ENCODE measurements around the gene GBA2.

GBA2 gene

DNA sequence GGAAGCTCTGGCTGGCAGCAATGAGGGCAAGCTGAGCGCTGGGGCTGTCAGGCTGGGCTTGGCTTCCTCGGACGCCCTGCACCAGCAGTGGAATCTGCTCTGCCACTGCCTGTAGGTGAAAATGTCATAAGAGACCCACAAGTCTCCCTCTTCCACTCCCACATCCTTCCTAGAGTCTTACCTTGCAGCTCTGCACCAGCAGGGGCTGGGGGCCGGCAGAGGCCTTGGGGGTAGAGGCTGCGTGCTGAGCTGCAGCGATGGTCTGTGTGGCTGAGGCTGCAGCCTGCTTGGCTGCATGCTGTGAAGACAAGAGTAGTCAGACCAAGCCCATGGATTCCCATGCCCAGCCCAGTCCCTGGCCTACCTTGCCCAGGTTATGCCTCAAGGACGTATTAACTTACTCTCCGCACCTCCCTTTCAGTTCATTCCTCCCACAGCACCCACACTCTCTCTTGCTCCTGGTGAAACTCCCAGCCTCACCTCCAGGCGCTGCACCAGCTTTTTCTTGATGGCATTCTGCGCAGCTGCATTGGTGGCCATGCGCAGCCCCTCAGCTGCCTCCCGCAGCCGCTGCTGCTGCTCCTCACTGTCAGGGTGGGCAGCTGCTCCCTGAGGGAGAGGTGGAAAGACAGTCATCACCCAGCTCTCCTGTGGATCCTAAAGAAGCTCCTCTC lies 34.3 kb downstream of the GBA2 start:
- no peak for DNase-seq (ENCODE audit: low read depth)

DNA sequence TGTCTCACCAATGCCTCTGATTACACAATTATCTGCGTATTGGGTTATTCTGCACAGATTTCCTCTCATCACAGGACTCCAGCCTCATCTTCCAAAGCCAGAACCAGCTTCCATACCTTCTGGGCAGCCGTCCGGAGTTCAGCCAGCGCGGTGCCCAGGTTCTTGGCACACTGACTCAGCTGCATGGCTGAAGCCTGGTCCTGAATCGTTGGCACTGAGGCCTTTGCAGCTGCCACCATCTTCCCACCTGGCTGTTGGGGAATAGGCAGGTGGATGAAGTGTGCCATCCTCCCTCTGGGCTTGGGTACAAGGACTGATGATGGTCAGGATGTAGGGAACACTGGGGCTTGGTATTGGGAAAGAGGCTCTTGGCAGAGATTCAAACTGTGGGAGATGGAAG lies 34.9 kb downstream of the GBA2 start:
- no peak for DNase-seq (ENCODE audit: low read depth)

DNA sequence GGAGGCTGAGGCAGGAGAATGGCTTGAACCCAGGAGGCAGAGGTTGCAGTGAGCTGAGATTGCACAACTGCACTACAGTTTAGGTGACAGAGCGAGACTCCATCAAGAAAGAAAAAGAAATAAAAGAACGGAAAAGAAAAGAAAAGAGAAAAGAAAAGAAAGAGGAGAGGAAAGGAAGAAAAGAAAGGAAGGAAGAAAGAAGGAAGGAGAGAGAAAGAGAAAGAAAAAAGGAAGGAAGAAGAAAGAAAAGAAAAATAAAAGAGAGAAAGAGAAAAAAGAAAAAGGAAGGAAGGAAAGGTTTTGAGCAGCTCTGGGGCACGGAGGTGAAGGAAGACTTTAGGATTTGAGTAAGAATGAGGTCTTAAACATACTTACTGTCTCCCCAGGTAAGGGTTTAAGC lies 35.5 kb downstream of the GBA2 start:
- DNase-seq (ENCODE audit: low read depth): no peak

DNA sequence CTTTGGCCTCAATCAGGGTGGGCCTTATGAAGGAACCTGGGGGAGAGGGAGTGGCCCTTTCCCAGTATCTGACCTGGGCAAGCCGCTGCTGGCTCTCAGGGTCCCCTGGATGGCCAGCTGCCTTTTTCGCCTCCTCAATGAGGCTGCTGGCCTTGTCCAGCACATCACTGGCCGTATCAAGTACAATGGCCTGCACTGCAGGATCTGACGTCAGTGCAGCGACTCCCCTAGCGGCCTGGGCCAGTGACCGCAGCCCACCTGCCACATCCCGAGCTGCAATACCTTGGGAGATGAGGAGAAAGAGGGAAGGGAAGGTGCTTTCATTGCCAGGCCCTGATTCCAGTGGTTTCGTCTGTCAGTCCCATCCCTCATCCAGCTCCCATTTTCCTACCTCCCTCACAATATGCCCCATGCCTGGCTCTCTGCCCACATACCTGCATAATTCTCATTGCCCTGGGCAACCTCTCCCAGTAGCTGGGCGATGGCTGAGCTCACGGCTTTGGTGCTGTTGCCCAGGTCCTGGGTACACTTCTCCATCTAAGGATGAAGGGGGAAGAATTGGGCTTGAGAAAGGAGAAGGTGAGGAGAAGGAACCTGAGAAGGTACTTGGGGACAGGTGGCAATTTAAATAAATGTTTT lies 36.1 kb downstream of the GBA2 start:
- no peak for DNase-seq (ENCODE audit: low read depth)

DNA sequence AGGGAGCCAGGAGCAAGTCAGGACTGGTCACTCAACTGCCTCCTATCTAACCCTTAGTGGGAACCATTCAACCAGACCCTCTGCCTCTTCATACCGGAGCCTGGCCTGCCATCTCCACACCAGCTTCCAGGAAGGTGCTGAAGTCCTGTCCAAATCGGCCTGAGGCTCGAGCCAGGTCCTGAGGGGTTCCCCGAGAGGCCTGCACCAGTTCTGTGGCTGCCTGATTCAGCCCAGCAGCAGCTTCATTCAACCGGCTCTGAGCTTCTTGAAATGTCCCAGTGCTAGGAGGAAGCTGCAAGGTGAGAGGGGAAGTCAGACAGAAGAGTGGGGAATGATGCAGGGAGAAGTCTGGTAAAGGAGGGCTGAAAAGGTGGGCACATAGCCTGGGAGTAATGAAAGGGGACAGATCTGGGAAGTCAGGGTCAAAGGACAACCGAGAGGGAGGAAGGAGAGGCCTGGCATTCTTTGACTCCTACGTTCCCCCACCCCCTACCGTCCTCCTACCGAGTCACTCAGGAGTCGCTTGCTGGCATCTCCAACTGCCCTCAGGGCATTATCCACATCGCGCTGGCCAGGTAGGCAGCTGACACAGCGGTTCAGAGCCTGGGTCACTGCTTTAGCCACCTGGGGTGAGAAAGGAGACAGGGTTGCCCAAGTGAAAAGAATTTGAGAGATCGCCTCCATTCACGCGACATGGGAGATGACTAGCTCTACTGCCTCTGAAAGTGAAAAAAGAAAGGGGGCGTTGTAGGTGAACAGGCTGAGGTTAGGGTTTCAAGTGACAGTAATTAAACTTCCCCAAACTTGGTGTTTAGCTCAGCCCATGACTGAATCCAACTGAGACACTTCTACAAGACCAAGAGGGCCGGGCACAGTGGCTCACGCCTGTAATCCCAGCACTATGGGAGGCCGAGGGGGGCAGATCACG lies 37.3 kb downstream of the GBA2 start:
- no peak for DNase-seq (ENCODE audit: low read depth)

DNA sequence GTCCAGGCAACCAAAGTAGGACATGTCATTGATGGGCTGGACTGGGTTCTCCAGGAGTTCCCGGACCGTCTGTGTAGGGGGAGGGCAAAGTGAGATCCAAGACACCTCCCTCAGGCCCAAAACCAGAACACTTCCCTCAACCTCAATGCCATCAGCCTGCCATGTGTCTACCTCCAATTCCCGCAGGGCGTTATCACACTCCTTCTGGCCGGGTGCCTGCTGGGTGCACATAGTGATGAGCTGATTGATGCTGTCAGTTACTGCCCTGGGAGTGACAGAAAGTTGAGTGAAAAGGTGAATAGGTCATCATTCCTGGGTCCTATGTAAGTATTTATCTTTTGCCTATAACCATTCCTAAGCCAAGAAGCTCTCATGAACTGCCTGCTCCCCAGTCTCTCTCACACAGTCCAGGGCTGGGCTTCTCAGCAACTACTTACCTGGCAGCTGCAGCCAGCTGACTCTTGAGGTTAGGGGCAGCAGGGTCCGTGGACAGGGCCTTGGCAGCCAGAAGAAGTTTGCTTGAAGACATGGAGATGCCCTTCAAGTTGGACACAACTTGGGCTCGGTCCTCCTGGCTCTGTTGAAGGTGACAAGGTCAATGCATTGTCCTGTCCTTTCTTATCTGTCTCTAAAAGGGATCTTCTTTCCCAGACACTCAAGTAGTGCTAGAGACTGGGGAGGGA lies 38.1 kb downstream of the GBA2 start:
- DNase-seq (ENCODE audit: low read depth): no peak

DNA sequence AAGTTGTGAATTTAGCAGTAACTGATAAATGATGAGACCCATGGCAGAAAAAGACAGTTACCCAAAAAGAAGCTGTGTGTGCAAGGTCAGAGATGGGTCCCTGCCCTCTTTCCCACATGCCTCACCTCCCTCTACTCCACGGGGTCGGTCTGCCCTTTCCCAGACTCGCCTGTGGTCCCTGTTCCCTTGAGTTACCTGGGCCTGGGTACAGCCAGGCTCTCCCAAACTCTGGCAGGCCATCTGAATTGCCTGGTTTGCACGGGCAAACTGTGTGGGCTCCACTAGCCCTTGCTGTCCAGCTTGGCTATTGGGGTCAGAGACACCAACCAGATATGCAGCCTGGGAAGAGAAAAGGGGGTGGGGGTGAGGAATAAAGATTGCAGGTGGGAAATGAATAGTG lies 40.9 kb downstream of the GBA2 start:
- no peak for DNase-seq (ENCODE audit: low read depth)

DNA sequence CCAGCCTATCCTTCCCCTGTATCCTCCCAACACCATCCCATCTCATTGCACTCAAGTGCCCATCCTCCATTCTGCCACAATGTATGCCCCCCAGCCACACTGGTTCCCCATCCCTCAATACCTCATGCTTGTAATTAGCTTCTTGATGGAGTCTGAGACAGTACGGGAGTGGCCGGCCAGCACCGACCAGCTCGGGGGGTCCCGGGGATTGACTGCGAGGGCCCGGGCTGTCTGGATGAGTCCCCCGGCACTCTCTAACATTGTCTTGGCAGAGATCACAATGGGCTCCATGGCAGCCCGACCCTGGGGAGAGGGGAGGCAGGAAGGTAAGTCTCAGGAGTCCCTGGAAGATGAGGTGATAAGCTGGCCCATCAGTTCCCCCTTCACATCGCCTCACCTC lies 42.1 kb downstream of the GBA2 start:
- no peak for DNase-seq (ENCODE audit: low read depth)

DNA sequence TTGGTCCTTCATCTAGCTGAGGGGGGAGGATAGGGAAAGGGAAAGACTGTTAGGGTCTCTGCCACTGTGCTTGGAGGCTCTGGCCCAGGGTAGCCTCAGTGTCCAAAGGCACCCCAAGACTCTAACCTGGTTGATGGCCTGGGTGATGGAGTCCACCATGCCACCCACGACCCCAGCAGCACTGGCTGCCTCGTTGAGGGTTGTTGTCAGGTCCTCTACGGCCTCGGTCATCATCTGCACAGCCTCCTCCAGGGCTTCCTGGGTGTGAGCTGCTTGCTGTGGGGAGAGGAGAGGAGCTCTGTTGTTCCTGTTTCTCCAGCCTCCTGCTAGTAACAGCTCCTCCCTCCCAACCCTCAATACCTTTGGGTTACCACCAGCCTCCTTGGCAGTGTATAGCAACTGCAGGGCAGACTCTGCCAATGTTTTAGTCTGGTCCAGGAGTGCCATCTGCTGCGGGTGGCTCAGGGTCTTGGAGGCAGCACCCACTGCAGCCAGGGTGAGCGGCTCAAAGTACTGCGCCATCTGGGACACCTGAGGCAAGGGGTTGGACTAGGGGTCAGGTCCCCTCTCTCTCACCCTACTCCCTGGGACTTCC lies 43.1 kb downstream of the GBA2 start:
- no peak for DNase-seq (ENCODE audit: low read depth)

DNA sequence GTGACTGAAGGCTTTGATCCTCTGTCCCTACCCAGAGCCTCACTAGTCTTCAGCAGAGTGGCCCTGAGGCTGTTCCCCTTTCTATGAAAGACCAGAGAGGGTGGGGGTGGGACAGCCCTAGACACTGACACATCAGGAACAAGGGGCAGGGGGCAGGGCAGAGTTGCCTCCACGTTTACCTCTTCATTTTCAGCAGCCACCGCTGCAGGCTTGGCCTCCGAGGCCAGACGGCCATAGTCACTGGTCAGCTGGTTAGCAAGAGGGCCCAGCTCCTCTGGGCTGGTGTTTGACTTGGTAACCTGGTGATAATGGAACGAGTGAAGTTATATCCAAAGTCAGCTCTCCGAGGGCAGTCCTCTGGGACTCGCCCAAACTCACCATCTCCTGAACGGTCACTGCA lies 43.7 kb downstream of the GBA2 start:
- DNase-seq (ENCODE audit: low read depth): no peak

DNA sequence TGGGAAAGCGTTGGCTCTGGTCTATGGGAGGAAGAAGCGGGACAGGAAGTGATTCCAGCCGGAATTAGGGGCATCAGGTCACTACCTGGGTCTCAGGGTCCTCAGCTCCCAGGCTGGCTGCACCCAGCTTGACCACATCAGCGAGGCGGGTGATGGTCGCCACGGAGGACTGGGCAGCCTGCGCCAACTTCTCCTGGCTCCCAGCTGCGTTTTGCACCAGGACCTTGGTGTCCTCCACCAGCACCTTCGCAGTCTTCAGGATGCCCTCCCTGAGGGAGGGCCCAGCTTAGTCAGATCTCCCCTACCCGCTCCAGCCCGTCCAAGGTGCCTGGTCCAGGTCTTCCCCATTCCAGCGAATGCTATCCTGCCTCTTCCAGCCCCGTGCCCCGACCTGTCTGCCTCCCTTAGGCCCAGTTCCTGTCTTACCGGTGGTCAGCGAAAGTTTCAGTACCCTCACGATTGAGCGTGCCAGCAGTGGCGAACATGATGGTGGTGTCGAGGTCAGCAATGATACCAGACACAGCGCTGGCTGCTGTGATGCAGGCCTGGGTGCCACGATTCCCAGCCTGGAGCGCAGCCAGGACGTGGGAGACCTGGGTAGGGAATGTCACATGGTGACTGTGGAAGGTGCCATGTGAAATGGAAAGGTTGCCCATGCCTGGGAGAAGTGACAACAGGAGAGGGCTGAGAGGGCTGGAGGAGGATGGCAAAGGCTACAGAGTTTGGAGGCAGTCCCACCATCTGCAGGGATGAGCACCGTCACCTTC lies 44.9 kb downstream of the GBA2 start:
- no peak for DNase-seq (ENCODE audit: low read depth)

DNA sequence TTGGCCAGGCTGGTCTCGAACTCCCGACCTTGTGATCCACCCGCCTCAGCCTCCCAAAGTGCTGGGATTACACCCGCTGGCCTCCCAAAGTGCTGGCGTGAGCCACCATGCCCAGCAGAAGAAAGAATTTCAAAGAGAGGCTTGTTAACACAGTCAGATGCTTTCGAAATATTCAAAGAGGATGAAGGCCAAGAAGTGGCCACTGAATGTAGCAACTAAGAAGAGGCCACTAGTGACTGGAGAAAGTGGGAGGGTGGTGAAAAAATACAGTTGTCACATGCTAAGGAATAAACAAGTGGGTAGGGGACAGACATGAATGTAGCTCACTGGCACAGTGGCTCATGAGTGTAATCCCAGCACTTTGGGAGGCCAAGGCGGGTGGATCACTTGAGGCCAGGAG lies 46.3 kb downstream of the GBA2 start:
- DNase-seq (ENCODE audit: low read depth): no peak

DNA sequence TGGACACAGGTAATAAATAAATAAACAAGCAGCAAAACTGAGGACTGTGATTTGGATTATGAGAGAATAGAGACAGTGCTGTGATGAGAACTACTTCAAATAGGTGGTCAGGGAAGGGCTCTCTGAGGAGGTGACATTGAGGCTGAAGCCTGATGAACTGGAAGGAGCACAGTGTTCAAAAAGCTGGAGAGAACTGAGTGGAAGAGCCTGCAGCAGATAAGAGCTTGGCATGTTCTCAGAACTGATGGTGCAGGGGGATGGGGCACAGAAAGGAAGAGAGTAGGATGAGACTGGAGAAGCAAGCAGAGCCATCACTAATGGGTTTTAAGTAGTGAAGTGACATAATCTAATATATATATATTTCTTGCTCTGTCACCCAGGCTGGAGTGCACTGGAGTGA lies 48.1 kb downstream of the GBA2 start:
- no peak for DNase-seq (ENCODE audit: low read depth)

DNA sequence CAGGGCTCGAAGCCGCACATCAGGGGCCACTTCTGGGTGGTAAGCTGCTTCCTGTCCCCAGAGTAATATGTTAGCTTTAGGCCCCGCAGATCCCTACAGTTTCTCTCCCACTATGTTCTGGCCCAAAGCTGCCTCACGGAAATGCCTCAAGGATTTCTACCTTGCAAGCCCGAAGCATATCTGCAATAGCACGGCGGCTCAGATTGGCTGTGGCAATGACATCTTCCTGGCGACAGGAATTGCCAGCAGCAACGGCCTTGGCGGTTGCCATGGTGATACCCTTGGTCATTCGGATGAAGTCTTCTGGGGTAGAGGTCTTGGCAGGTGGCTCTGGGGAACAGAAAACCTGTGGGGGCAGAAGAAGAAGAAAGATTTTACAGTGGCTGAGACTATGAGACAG lies 49.0 kb downstream of the GBA2 start:
- DNase-seq (ENCODE audit: low read depth): no peak

DNA sequence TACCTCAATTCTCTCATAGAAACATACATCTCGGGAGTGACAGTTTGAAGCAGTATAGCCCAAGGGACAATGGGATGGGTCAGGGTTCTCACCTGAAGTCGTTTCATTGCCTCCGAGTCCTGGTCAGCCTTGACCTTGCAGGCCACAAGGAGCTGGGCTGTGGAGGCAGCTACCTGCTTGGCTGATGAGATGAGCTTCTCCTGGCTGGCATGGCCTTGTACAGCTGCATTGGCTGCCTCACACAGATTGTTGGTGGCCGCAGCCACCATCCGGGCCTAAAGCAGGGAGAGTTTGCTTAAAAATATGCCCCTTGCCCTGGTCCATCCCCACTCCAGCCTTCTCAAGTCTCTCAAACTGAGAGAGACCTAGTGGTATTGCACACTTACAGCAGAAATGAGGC lies 50.8 kb downstream of the GBA2 start:
- no peak for DNase-seq (ENCODE audit: low read depth)

DNA sequence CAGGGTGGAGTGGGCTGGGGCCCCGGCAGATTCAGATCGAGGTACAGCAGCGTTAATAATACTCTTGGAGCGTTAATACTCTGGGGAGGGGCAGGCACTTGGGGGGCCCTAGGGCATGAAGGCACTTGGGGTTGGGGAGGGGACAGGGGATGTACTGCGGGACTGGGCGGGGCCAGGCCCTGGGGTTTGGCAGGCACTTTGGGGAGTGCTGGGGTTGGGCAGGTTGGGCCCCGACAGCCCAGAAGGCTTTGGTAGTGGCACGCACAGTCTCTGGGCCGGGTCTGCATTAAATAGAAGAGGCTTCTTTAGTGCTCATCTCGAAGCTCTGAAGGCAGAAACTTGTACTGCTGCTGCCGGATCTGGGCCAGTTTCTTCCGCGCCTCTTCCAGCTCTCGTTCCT lies 51.5 kb downstream of the GBA2 start:
- DNase-seq (ENCODE audit: low read depth): no peak

DNA sequence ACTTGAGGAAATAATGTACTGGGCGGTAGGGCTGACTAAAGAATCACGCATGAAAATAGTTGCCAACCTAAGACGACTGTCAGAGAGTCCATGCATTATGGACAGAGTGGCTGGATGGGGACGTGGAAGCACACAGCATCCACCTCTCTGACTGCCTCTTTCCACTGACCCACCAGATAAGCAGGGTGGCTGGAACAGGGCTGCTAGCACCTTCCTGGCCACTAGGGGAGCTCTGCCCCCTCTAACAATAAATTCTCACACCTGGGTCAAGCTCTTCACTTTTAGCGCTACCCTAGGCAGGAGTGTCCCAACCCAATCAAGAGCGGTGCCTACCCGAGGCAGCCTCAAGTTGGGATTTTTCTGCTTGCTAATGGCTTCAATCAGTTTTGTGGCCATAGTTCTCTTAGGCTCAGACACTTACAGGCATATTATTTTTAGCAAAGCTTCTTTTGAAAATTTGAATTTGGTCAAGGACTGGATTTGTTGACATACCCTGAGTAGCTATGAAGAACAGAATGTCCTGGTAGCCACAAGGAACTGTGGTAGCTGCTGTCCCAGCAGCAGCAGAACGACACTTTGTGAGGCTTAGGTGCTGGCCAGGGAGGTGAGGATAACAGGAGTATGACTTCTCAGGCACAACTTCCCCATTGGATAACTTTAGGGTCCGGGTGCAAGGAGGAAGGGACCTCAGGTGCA lies 52.4 kb downstream of the GBA2 start:
- no peak for DNase-seq (ENCODE audit: low read depth)

DNA sequence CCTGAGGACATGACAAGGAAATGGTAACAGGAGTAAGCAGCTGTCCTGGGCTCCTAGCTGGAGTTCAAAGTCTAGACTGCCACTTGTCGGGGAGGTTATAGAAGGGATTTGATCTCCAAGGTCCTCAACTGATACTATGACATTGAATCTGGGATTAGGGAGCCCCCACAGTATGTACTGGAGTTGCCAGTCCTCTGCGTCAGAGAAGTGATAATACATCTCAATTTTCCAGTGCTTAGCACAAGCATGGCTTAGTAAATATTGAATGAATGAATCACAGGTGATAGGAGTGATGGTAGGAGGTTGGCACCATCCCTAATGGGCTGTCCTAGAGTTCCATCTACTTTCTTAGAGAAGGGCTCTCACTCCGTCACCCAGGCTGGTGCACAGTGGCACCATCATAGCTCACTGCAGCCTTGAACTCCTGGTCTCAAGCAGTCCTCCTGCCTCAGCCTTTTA lies 53.1 kb downstream of the GBA2 start:
- DNase-seq (ENCODE audit: low read depth): no peak

DNA sequence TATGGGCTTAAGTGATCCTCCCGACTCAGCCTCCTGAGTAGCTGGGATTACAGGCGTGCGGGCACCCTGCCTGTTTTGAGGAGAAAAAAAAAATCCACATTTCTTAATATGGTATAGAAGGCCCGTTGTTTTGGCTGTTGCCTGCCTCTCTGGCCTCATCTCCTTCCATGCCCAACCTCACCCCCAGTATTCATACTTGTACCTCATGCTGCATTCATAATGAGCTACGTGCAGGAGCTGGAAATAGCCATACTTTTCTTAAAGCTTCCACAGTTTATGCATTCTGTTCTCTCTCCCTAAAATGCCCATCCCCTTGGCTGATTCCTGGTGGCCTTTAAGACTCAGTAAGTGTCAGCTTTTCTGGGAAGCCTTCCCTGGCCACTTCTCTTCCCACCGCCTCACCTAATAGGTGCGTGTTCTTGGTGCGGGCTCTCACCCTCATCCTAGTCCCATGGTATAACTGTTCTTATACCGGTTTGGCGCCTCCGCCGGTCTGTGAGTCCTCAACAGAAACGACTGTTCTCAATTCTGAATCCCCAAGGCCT lies 57.2 kb downstream of the GBA2 start:
- no peak for DNase-seq (ENCODE audit: low read depth)

DNA sequence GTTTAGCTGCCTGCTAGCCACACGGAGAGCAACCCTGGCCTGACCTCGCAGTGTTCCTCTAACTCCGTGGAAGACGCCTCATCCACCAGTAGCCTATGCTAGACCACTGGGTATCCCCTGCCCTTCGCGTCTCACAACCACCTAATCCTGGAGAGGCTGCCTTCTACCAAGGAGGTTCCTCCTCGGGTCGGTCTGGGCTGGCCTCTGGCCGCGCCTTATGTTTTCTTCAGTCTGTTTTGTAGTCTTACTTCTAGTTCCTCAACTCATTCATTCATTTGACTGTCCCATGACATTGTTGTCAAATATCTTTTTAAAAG lies 57.7 kb downstream of the GBA2 start:
- DNase-seq (ENCODE audit: low read depth): no peak

Measured in stromal cell of bone marrow (primary cell).